ENCODE data around the gene MGMT.

The MGMT gene

DNA sequence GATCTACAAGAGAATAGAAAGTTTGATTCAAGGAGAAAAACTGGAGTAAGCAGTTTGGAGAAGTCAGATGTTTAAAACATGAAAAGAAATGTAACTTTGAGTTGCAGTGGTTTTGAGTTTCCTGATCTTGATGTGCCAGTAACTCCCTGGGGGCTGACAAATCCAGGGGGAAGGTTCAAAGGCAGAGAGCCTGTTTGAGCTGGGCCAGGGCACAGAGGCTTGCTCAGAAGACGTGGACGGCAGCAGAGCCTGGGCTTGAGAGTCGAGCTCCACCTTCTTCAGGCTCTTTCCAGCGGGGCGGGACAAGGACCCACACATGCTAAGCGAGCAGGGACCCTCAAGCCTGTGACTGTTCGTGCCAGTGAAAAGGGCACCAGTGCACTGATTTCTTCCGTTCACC, 176.2 kb downstream of the MGMT start:
- H3K4me2 ChIP-seq (ENCODE audit: low read depth, low read length), result no peak overlapping the region
- TF ChIP-seq EZH2 (optimal IDR thresholded peaks at IDR 0.05; ENCODE audit: low read depth, low read length), result no peak
- no peak for TF ChIP-seq EZH2phosphoT487 (IDR thresholded peaks at IDR 0.05; ENCODE audit: low read length)
- no peak for TF ChIP-seq CTCF (IDR thresholded peaks at IDR 0.05; ENCODE audit: low read length)
- no peaks in the 10 kb centered on the region for H3K79me2 ChIP-seq (ENCODE audit: low read length)
- H3K27me3 ChIP-seq (replicated peaks; ENCODE audit: insufficient read depth, low read length), result no peaks in the 10 kb centered on the region
- H3K4me3 ChIP-seq (ENCODE audit: low read length), result no peak overlapping the region
- no peaks in the 10 kb centered on the region for H3K4me1 ChIP-seq (ENCODE audit: low read length)
- H4K20me1 ChIP-seq (ENCODE audit: insufficient read depth, low read length), result no peaks in the 10 kb centered on the region
- H2AFZ ChIP-seq (ENCODE audit: low read length), result no peak overlapping the region
- H3F3A ChIP-seq (ENCODE audit: insufficient read depth, low read length), result no peaks in the 10 kb centered on the region
- no peak for DNase-seq
- no peaks in the 10 kb centered on the region for H3K9me3 ChIP-seq (replicated peaks; ENCODE audit: insufficient read depth, low read length)
- no peaks in the 10 kb centered on the region for H3K36me3 ChIP-seq (replicated peaks; ENCODE audit: insufficient read depth, low read length)
- no peaks in the 10 kb centered on the region for H3K9me2 ChIP-seq (replicated peaks; ENCODE audit: insufficient read depth, low read length)
- no peak overlapping the region for H3K9ac ChIP-seq (ENCODE audit: low read length)
- no peak overlapping the region for H3K27ac ChIP-seq (ENCODE audit: low read length)

GRCh38 chr10:129645487-129645886, 178.4 kb downstream of the MGMT start:
- Histone ChIP-seq H3K4me3 (ENCODE audit: low read length) (no peak overlapping the region), H3K4me1 (ENCODE audit: low read length) (no peaks in the 10 kb centered on the region), H3K27ac (ENCODE audit: low read length) (no peak overlapping the region), H4K20me1 (ENCODE audit: insufficient read depth, low read length) (no peaks in the 10 kb centered on the region), H3F3A (ENCODE audit: insufficient read depth, low read length) (no peaks in the 10 kb centered on the region), H2AFZ (ENCODE audit: low read length) (no peak overlapping the region), H3K79me2 (ENCODE audit: low read length) (no peaks in the 10 kb centered on the region), H3K4me2 (ENCODE audit: low read depth, low read length) (no peak overlapping the region), H3K9me2 (replicated peaks; ENCODE audit: insufficient read depth, low read length) (no peaks in the 10 kb centered on the region), H3K36me3 (replicated peaks; ENCODE audit: insufficient read depth, low read length) (no peaks in the 10 kb centered on the region), H3K9me3 (replicated peaks; ENCODE audit: insufficient read depth, low read length) (no peaks in the 10 kb centered on the region), H3K27me3 (replicated peaks; ENCODE audit: insufficient read depth, low read length) (no peaks in the 10 kb centered on the region), H3K9ac (ENCODE audit: low read length) (no peak overlapping the region)
- DNase-seq, result no peak
- TF ChIP-seq CTCF (IDR thresholded peaks at IDR 0.05; ENCODE audit: low read length) (no peak), EZH2 (optimal IDR thresholded peaks at IDR 0.05; ENCODE audit: low read depth, low read length) (no peak), EZH2phosphoT487 (IDR thresholded peaks at IDR 0.05; ENCODE audit: low read length) (no peak)

GRCh38 chr10:129646973-129647372, 179.9 kb downstream of the MGMT start:
- Histone ChIP-seq H2AFZ (ENCODE audit: low read length) (no peak overlapping the region), H3K27ac (ENCODE audit: low read length) (no peak overlapping the region), H3K9ac (ENCODE audit: low read length) (no peak overlapping the region), H3K4me1 (ENCODE audit: low read length) (no peaks in the 10 kb centered on the region), H3K9me3 (replicated peaks; ENCODE audit: insufficient read depth, low read length) (no peaks in the 10 kb centered on the region), H3K4me2 (ENCODE audit: low read depth, low read length) (no peak overlapping the region), H3K79me2 (ENCODE audit: low read length) (no peaks in the 10 kb centered on the region), H3K27me3 (replicated peaks; ENCODE audit: insufficient read depth, low read length) (no peaks in the 10 kb centered on the region), H3K9me2 (replicated peaks; ENCODE audit: insufficient read depth, low read length) (no peaks in the 10 kb centered on the region), H3K4me3 (ENCODE audit: low read length) (no peak overlapping the region), H3K36me3 (replicated peaks; ENCODE audit: insufficient read depth, low read length) (no peaks in the 10 kb centered on the region), H3F3A (ENCODE audit: insufficient read depth, low read length) (no peaks in the 10 kb centered on the region), H4K20me1 (ENCODE audit: insufficient read depth, low read length) (no peaks in the 10 kb centered on the region)
- TF ChIP-seq EZH2 (optimal IDR thresholded peaks at IDR 0.05; ENCODE audit: low read depth, low read length) (no peak), EZH2phosphoT487 (IDR thresholded peaks at IDR 0.05; ENCODE audit: low read length) (no peak), CTCF (IDR thresholded peaks at IDR 0.05; ENCODE audit: low read length) (no peak)
- no peak for DNase-seq
